Body of pancreas (tissue), 4 donors: ENCODE measurements around the gene GUCY2D. TPM values are rescaled to one million over a fixed set of nuclear protein-coding genes. Genes with fewer than 3 reads are reported as not detected.

Source experiments
- ATAC-seq: fragments of 150-250 bp; one replicate; pipeline ENCODE4 v1.9.1; 2016
- DNase-seq, 4 donors: peaks; one replicate each; pipeline ENCODE4 v3.0.0-alpha.2; 2019
- H3K27ac ChIP-seq, 4 donors: fragments of 200-600 bp; sonication (generic); 1 replicate in 3 of 4; 2 replicates in 1 of 4; pipeline versions ENCODE4 v1.5.1 to v1.6.1; 2016 to 2019; ENCODE audit warnings: mild to moderate bottlenecking in 1 of 4, mixed read lengths in 1 of 4, moderate library complexity in 1 of 4
- H3K27me3 ChIP-seq, 2 donors: fragments of 200-600 bp; sonication (generic); one replicate each; pipeline ENCODE4 v1.6.0; 2016; ENCODE audit warnings: mild to moderate bottlenecking in 1 of 2
- H3K36me3 ChIP-seq, 2 donors: fragments of 200-600 bp; sonication (generic); replicated peaks in 1 of 2; 2 replicates each; pipeline ENCODE4 v1.5.1; 2016; ENCODE audit warnings: low read depth in 2 of 2; ENCODE audit not compliant: insufficient read depth in 1 of 2
- H3K4me1 ChIP-seq: fragments of 200-600 bp; sonication (generic); one replicate; pipeline ENCODE4 v1.6.0; 2016
- H3K4me3 ChIP-seq, 2 donors: fragments of 200-600 bp; sonication (generic); 1 replicate in 1 of 2; 2 replicates in 1 of 2; pipeline ENCODE4 v1.5.1; 2016 to 2019
- H3K9me3 ChIP-seq, 3 donors: fragments of 200-600 bp; sonication (generic); 1 replicate in 2 of 3; 2 replicates in 1 of 3; pipeline ENCODE4 v1.5.1; 2016
- POLR2A ChIP-seq, 3 donors: fragments of 450-650 bp; IDR thresholded peaks; one replicate each; pipeline ENCODE4 v1.6.1; 2016; ENCODE audit warnings: antibody characterized with exemption in 3 of 3, mild to moderate bottlenecking in 2 of 3
- WGBS, 2 donors: methylation state at CpG; one replicate each; pipeline ENCODE4 v1.1.5; 2017; 5-methylcytosine and 5-hydroxymethylcytosine counted together
- intact Hi-C: fragments of 100-400 bp; cut with DNase I; formaldehyde crosslinking; loops from one replicate; pipeline ENCODE4 v1.15.1; 2023
- total RNA-seq, 2 donors: library from RNA; depleted of rRNA; stranded (reverse); fragments of >200 nt; gene quantifications; one replicate each; pipeline ENCODE4 v1.1.0, GENCODE V29; 2016
- TF ChIP-seq, protein P1 (sequence below), 7 experiments: fragments of 450-650 bp in 4 of 7; fragments of 200-600 bp in 3 of 7; sonication (generic) in 3 of 7; IDR thresholded peaks; one replicate each; pipeline ENCODE4 v1.5.1; 2016 to 2019; ENCODE audit warnings: antibody characterized with exemption in 7 of 7

The GUCY2D gene
- total RNA-seq, 2 donors from 2014 or later = not detected

DNA sequence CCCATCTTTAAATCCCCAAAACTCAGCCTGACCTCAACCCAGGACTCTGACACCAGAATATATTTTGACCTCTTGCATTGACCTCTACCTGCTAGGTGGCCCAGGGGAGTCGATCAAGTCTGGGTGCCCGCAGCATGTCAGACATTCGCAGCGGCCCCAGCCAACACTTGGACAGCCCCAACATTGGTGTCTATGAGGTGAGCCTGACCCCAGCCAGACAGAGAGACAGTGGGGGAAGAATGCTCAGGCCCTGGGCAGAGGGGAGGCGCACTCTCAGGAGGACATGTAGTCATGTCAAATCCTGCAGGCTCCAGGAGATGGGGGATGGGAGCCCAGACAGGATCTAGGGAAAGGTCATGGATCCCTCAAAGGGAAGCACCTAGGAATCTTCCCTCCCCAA lies 5.4 kb downstream of the GUCY2D start:
- DNase-seq (no peak), ATAC-seq (no peak)
- H3K9me3 ChIP-seq = no peaks in the 10 kb centered on the region
- no peak for TF ChIP-seq POLR2A (IDR thresholded peaks at IDR 0.05)
- TF ChIP-seq, protein P1, sequence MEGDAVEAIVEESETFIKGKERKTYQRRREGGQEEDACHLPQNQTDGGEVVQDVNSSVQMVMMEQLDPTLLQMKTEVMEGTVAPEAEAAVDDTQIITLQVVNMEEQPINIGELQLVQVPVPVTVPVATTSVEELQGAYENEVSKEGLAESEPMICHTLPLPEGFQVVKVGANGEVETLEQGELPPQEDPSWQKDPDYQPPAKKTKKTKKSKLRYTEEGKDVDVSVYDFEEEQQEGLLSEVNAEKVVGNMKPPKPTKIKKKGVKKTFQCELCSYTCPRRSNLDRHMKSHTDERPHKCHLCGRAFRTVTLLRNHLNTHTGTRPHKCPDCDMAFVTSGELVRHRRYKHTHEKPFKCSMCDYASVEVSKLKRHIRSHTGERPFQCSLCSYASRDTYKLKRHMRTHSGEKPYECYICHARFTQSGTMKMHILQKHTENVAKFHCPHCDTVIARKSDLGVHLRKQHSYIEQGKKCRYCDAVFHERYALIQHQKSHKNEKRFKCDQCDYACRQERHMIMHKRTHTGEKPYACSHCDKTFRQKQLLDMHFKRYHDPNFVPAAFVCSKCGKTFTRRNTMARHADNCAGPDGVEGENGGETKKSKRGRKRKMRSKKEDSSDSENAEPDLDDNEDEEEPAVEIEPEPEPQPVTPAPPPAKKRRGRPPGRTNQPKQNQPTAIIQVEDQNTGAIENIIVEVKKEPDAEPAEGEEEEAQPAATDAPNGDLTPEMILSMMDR (IDR thresholded peaks at IDR 0.05) = no peak
- H3K27me3 ChIP-seq = peaks cover 0 to 19% of the 10 kb centered on the region in 2 donors
- peaks cover 7% of the 10 kb centered on the region for H3K4me1 ChIP-seq
- H3K36me3 ChIP-seq = no peaks in the 10 kb centered on the region
- intact Hi-C loops = no loop called here
- H3K4me3 ChIP-seq = no peak overlapping the region
- WGBS, 2 donors = 86 to 94% methylated on average over 5 of the region's 5 CpGs
- no peak overlapping the region for H3K27ac ChIP-seq

- H3K36me3 ChIP-seq = no peaks in the 10 kb centered on the region
- H3K27ac ChIP-seq = no peak overlapping the region
- H3K27me3 ChIP-seq = no peaks in the 10 kb centered on the region
- TF ChIP-seq, protein P1 (IDR thresholded peaks at IDR 0.05) = no peak
- no peak for TF ChIP-seq POLR2A (IDR thresholded peaks at IDR 0.05)
- 69 to 80% methylated on average over 13 to 15 of the region's 15 CpGs for WGBS, 2 donors
- no peaks in the 10 kb centered on the region for H3K9me3 ChIP-seq
- no peak overlapping the region for H3K4me3 ChIP-seq
- DNase-seq (no peak), ATAC-seq (no peak)
- intact Hi-C loops = no loop called here
- peaks cover 16% of the 10 kb centered on the region for H3K4me1 ChIP-seq
These were observed 9.7 kb downstream of the GUCY2D start for GRCh38 chr17:8012045-8012580.

DNA sequence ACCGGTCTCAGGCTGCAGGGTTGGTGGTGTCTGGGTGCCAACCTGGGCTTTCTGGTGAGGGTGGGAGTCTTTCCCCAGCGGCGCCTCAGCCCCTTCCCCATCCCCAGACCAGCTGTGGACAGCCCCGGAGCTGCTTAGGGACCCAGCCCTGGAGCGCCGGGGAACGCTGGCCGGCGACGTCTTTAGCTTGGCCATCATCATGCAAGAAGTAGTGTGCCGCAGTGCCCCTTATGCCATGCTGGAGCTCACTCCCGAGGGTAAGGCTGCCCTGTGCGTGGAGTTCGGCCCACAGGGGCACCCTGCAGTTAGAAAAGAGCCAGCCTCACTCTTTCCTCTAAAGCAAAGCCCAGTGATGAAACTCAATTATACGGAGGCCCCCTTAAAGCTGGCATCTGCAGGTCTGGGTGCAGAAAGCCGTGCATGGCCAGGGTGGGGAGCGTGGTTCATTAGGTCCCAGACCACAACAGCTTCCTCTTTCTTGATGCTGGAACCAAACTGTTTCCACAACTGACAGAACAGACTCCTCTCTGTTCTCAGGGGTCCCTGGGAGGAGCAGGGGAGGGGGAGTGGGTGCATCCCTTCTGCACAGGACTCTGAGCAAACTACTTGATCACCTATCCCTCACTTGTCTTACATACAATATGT lies 10.7 kb downstream of the GUCY2D start:
- WGBS, 2 donors = 65 to 74% methylated on average over 4 to 17 of the region's 17 CpGs
- DNase-seq = no peak
- H3K27me3 ChIP-seq = no peaks in the 10 kb centered on the region
- no peaks in the 10 kb centered on the region for H3K36me3 ChIP-seq
- H3K4me3 ChIP-seq = no peak overlapping the region
- no peaks in the 10 kb centered on the region for H3K9me3 ChIP-seq
- peaks cover 18% of the 10 kb centered on the region for H3K4me1 ChIP-seq
- H3K27ac ChIP-seq = no peak overlapping the region
- no peak for TF ChIP-seq POLR2A (IDR thresholded peaks at IDR 0.05)
- TF ChIP-seq, protein P1 (IDR thresholded peaks at IDR 0.05) = no peak
- no peak for ATAC-seq
- intact Hi-C loops = no loop called here

- intact Hi-C loops = no loop called here
- Histone ChIP-seq H3K4me3 (no peak overlapping the region), H3K36me3 (no peaks in the 10 kb centered on the region), H3K4me1 (peaks cover 18% of the 10 kb centered on the region), H3K27me3 (no peaks in the 10 kb centered on the region), H3K27ac (no peak overlapping the region), H3K9me3 (no peaks in the 10 kb centered on the region)
- no peak for TF ChIP-seq POLR2A (IDR thresholded peaks at IDR 0.05)
- TF ChIP-seq, protein P1 (IDR thresholded peaks at IDR 0.05) = no peak
- WGBS, 2 donors = 77 to 81% methylated on average over 12 of the region's 12 CpGs
- ATAC-seq (no peak), DNase-seq (no peak)
These were observed 11.5 kb downstream of the GUCY2D start for GRCh38 chr17:8013731-8014557.
